K562 (cell line): ENCODE measurements around the gene FOXD3. TPM values are rescaled to one million over a fixed set of nuclear protein-coding genes. Genes with fewer than 3 reads are reported as not detected.
A peak's percentile ranks its signal among the peaks of the same experiment; 100 is the strongest.

Experiments
- ARID4B ChIP-seq: sonication (generic); formaldehyde crosslinking; IDR thresholded peaks from 2 replicates; pipeline ENCODE4 v1.8.0; 2022; ENCODE audit warnings: mild to moderate bottlenecking, missing genetic modification reagents
- ATF1 ChIP-seq, 2 experiments: fragments of 450-650 bp in 1 of 2; IDR thresholded peaks; 2 replicates each; pipeline ENCODE4 v1.6.1; 2016; ENCODE audit warnings: missing compliant biosample characterization in 1 of 2, missing genetic modification characterization in 1 of 2
- CREM ChIP-seq: IDR thresholded peaks from 2 replicates; pipeline ENCODE4 v1.6.1; 2014; ENCODE audit warnings: antibody characterized with exemption, low read depth
- CTCFL ChIP-seq: IDR thresholded peaks from 2 replicates; pipeline ENCODE4 v1.6.1; 2011; ENCODE audit warnings: borderline replicate concordance, low read depth, mild to moderate bottlenecking, moderate library complexity, low read length; ENCODE audit not compliant: insufficient read depth, poor library complexity, severe bottlenecking
- HMGN3 ChIP-seq: IDR thresholded peaks from 2 replicates; pipeline ENCODE4 v1.6.1; 2011; ENCODE audit warnings: borderline replicate concordance, low read depth, mild to moderate bottlenecking, mixed read lengths, low read length; ENCODE audit not compliant: insufficient read length; ENCODE audit errors: extremely low read depth
- KLF1 ChIP-seq: fragments of 450-650 bp; IDR thresholded peaks from 2 replicates; pipeline ENCODE4 v1.6.1; 2016; ENCODE audit warnings: missing genetic modification characterization, missing compliant biosample characterization
- NCOR1 ChIP-seq: fragments of 450-650 bp; IDR thresholded peaks from 2 replicates; pipeline ENCODE4 v1.6.1; 2016; ENCODE audit warnings: mild to moderate bottlenecking, moderate library complexity
- REST ChIP-seq, 2 experiments: fragments of 450-650 bp; formaldehyde crosslinking in 1 of 2; IDR thresholded peaks; 2 replicates each; pipeline versions ENCODE4 v1.4.0 to v1.6.1; 2014 to 2020; ENCODE audit warnings: mild to moderate bottlenecking in 2 of 2, borderline replicate concordance in 1 of 2, low read depth in 1 of 2
- ZNF263 ChIP-seq: sonication (generic); formaldehyde crosslinking; IDR thresholded peaks from 2 replicates; pipeline ENCODE4 v1.8.0; 2022; ENCODE audit warnings: mild to moderate bottlenecking, missing genetic modification reagents, borderline replicate concordance
- polyA plus RNA-seq, 8 experiments: library from polyadenylated mRNA; depleted of rRNA in 4 of 8; stranded (reverse) in 5 of 8; unstranded in 3 of 8; fragments of >200 nt; fragmentation: Nextera tagmentation in 2 of 8; fragmentation: Illumina TruSeq in 1 of 8; extraction: Ambion mirVana in 2 of 8; extraction: Trizol in 1 of 8; gene quantifications; 2 replicates each; pipeline versions ENCODE4 v1.2.1 to v1.2.3, GENCODE V29; 2011 to 2014; ENCODE audit warnings: inconsistent platforms in 1 of 8, missing spikeins in 1 of 8
- total RNA-seq, 7 experiments: library from RNA; depleted of rRNA in 6 of 7; stranded (reverse); fragments of >200 nt in 6 of 7; fragmentation: Illumina TruSeq in 2 of 7; extraction: Trizol in 2 of 7; gene quantifications; 2 replicates each; pipeline versions ENCODE4 v1.2.1 to v1.2.3, GENCODE V29; 2011 to 2021; ENCODE audit warnings: low replicate concordance in 1 of 7

The FOXD3 gene
- total and polyA plus RNA-seq, 9 of the 15 experiments (the other 6 are each of a cell fraction or from before 2014, with no cell fraction given), result 0.06 to 0.45 (median 0.10) TPM; not detected in 2

- peak; percentile 47; the same call in 1 of the 2 replicates for TF ChIP-seq REST (IDR thresholded peaks at IDR 0.05; ENCODE audit: borderline replicate concordance)
- no peak for TF ChIP-seq REST (CRISPR knock-in tag; IDR thresholded peaks at IDR 0.05; ENCODE audit: low read depth)
- TF ChIP-seq HMGN3, result no peak
- no peak for TF ChIP-seq ATF1 (CRISPR knock-in tag; IDR thresholded peaks at IDR 0.05)
- peak; percentile 41; the same call in 1 of the 2 replicates for TF ChIP-seq ATF1 (tag; IDR thresholded peaks at IDR 0.05)
- peak; percentile 41; the same call in 1 of the 2 replicates for TF ChIP-seq CREM
- peak; percentile 70 for TF ChIP-seq CTCFL
- TF ChIP-seq NCOR1, result no peak
- 0 out of 2 replicates have a peak, but pooled peaks have one; percentile 31 for TF ChIP-seq ARID4B (CRISPR knock-in tag)
- TF ChIP-seq KLF1 (tag), result 0 out of 2 replicates have a peak, but pooled peaks have one; percentile 20
- TF ChIP-seq ZNF263 (CRISPR knock-in tag), result peak; percentile 64; the same call in 1 of the 2 replicates
Observed at GRCh38 chr1:63316984-63317816, 5.2 kb upstream of the FOXD3 start (continued).
